HEK293T (cell line): ENCODE measurements around the gene FAIM.

Source experiments
- ARNT ChIP-seq: fragments of 450-650 bp; IDR thresholded peaks from 2 replicates; pipeline ENCODE4 v1.6.1; 2017; ENCODE audit warnings: mild to moderate bottlenecking
- BHLHE40 ChIP-seq: fragments of 450-650 bp; IDR thresholded peaks from 2 replicates; pipeline ENCODE4 v1.6.1; 2016; ENCODE audit warnings: mild to moderate bottlenecking, moderate library complexity, borderline replicate concordance
- CTBP1 ChIP-seq: fragments of 450-650 bp; IDR thresholded peaks from 2 replicates; pipeline ENCODE4 v1.6.1; 2016; ENCODE audit warnings: borderline replicate concordance
- FOXA1 ChIP-seq: fragments of 450-650 bp; IDR thresholded peaks from 2 replicates; pipeline ENCODE4 v1.6.1; 2016; ENCODE audit warnings: mild to moderate bottlenecking
- FOXM1 ChIP-seq: fragments of 450-650 bp; IDR thresholded peaks from 2 replicates; pipeline ENCODE4 v1.6.1; 2017; ENCODE audit warnings: mild to moderate bottlenecking, borderline replicate concordance
- HDGF ChIP-seq: fragments of 450-650 bp; IDR thresholded peaks from 2 replicates; pipeline ENCODE4 v1.6.1; 2017; ENCODE audit warnings: antibody characterized with exemption, borderline replicate concordance
- L3MBTL2 ChIP-seq: fragments of 450-650 bp; conservative IDR thresholded peaks from 2 replicates; pipeline ENCODE4 v1.6.1; 2016; ENCODE audit warnings: mild to moderate bottlenecking
- LEF1 ChIP-seq: fragments of 450-650 bp; IDR thresholded peaks from 2 replicates; pipeline ENCODE4 v1.6.1; 2017; ENCODE audit warnings: mild to moderate bottlenecking, borderline replicate concordance
- PKNOX1 ChIP-seq: fragments of 450-650 bp; IDR thresholded peaks from 2 replicates; pipeline ENCODE4 v1.6.1; 2016
- SUZ12 ChIP-seq: fragments of 450-650 bp; IDR thresholded peaks from 2 replicates; pipeline ENCODE4 v1.6.1; 2016; ENCODE audit warnings: mild to moderate bottlenecking
- TARDBP ChIP-seq: fragments of 450-650 bp; IDR thresholded peaks from 2 replicates; pipeline ENCODE4 v1.6.1; 2016

GRCh38 chr3:138609898-138610266 lies 1.3 kb downstream of the FAIM start:
- TF ChIP-seq ARNT, result no peak
- no peak for TF ChIP-seq FOXM1
- TF ChIP-seq LEF1, result no peak
- no peak for TF ChIP-seq L3MBTL2
- TF ChIP-seq SUZ12, result no peak
- TF ChIP-seq HDGF, result no peak
- TF ChIP-seq BHLHE40, result no peak
- TF ChIP-seq TARDBP, result no peak
- no peak for TF ChIP-seq FOXA1
- no peak for TF ChIP-seq PKNOX1
- TF ChIP-seq CTBP1, result no peak
